Measurements from ENCODE around the gene SACM1L. TPM values are rescaled to one million over a fixed set of nuclear protein-coding genes. Genes with fewer than 3 reads are reported as not detected.

The SACM1L gene
- total RNA-seq, 4 donors from 2014 or later, result 23.8 to 34.6 (median 32.1) TPM

GRCh38 chr3:45793482-45794176 lies 104.4 kb downstream of the SACM1L start:
- WGBS, 2 donors, result 55 to 60% methylated on average over 9 of the region's 9 CpGs
- TF ChIP-seq POLR2A (IDR thresholded peaks at IDR 0.05) (no peak), CTCF (IDR thresholded peaks at IDR 0.05) (no peak)
- intact Hi-C loops (cut with DNase I; ENCODE audit: low total_unique reads), result no loop called here
- H3K4me3 ChIP-seq (ENCODE audit: low read depth, poor library complexity, severe bottlenecking), result no peak overlapping the region
- DNase-seq (ENCODE audit: low spot score in 2 of 2), result peak in 1 of 2 donors; percentile 62

- WGBS, 2 donors, result 93% methylated on average over 5 of the region's 5 CpGs
- DNase-seq (ENCODE audit: low spot score in 2 of 2), result peak in 1 of 2 donors; percentile 76
- intact Hi-C loops (cut with DNase I; ENCODE audit: low total_unique reads), result no loop called here
- H3K4me3 ChIP-seq (ENCODE audit: low read depth, poor library complexity, severe bottlenecking), result no peak overlapping the region
- TF ChIP-seq CTCF (IDR thresholded peaks at IDR 0.05), result no peak
- TF ChIP-seq POLR2A (IDR thresholded peaks at IDR 0.05), result no peak
These were observed 105.0 kb downstream of the SACM1L start for GRCh38 chr3:45794177-45794560.

GRCh38 chr3:45794660-45795059 lies 105.5 kb downstream of the SACM1L start:
- H3K4me3 ChIP-seq (ENCODE audit: low read depth, poor library complexity, severe bottlenecking), result no peak overlapping the region
- 88 to 94% methylated on average over 1 of the region's 1 CpG for WGBS, 2 donors
- intact Hi-C loops (cut with DNase I; ENCODE audit: low total_unique reads), result no loop called here
- DNase-seq (ENCODE audit: low spot score in 2 of 2), result no peak
- TF ChIP-seq CTCF (IDR thresholded peaks at IDR 0.05) (no peak), POLR2A (IDR thresholded peaks at IDR 0.05) (no peak)

Other genes starting within 250 kb of the SACM1L start
- 10 to 100 TPM; 11.6 to 20.8 (median 16.8) TPM for gene LIMD1, start 94.6 kb upstream of the SACM1L start, total RNA-seq
- under 1 TPM in 3 of 4 donors, not detected in 1; 0.38 to 0.55 (median 0.44) TPM for gene SLC6A20, start 107.1 kb downstream of the SACM1L start, total RNA-seq
- gene LZTFL1, start 152.7 kb downstream of the SACM1L start, total RNA-seq, result 10 to 100 TPM; 15.2 to 24.1 (median 18.5) TPM
- under 1 TPM in 1 of 4 donors, not detected in 3; 0.25 TPM for gene CCR9, start 197.1 kb downstream of the SACM1L start, total RNA-seq